ENCODE measurements around the gene UXT.

GRCh38 chrX:47706575-47706974, 47.6 kb upstream of the UXT start:
- no peak for TF ChIP-seq MAFK (conservative IDR thresholded peaks at IDR 0.05 in 1 of 2, IDR thresholded peaks at IDR 0.05 in 1 of 2; ENCODE audit: low read length in 2 of 2)
- TF ChIP-seq CC2D1A (CRISPR knock-in tag; IDR thresholded peaks at IDR 0.05): no peak
- TF ChIP-seq DRAP1 (CRISPR knock-in tag; IDR thresholded peaks at IDR 0.05): no peak
